ENCODE measurements around the gene ADGRV1.
A peak's percentile ranks its signal among the peaks of the same experiment; 100 is the strongest.
"Not testable (repeated sequence)": the region's sequence is repeated elsewhere in the genome, so short reads cannot be mapped to it uniquely, and the experiment has no call there.

ADGRV1 gene

DNA sequence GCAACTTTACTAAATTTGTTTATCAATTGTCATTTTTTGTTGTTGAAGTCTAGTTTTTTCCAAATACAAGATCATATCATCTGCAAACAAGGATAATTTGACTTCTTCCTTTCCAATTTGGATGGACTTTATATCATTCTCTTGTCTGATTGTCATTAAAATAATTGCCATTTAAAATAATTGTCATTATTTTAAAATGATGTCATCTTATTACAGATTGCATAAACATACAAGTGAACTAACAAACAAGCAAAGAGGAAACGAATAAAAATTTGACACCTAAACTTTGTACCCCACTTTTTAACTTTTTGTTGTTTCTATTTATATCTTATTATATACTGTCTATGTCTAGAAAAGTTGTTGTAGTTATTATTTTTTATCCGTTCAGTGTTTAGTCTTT is 275.2 kb downstream of the ADGRV1 start:
- no peak for DNase-seq

DNA sequence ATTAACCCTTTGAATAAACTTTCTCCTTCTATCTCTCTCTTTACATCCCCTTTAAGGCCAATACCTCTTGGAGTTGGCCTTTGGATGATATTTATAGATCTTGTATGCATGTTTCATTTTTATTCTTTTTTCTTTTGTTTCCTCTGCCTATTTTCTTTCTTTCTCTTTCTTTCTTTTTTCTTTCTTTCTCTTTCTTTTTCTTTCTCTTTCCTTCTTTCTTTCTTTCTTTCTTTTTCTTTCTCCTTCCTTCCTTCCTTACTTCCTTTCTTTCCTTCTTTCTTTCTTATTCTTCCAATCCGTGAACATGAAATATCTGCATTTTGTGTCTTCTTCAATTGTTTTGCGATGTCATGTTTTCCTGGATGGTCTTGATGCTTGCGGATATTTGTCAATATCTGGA is 276.1 kb downstream of the ADGRV1 start:
- no peak for DNase-seq

- peak; percentile 12 to 56 (median 50) for DNase-seq
Measured at GRCh38 chr5:90843443-90843842, 284.8 kb downstream of the ADGRV1 start.

GRCh38 chr5:90844931-90845330 is 286.3 kb downstream of the ADGRV1 start:
- DNase-seq, result no peak

- DNase-seq, result no peak
Measured at GRCh38 chr5:90845723-90846554, 287.3 kb downstream of the ADGRV1 start.

DNA sequence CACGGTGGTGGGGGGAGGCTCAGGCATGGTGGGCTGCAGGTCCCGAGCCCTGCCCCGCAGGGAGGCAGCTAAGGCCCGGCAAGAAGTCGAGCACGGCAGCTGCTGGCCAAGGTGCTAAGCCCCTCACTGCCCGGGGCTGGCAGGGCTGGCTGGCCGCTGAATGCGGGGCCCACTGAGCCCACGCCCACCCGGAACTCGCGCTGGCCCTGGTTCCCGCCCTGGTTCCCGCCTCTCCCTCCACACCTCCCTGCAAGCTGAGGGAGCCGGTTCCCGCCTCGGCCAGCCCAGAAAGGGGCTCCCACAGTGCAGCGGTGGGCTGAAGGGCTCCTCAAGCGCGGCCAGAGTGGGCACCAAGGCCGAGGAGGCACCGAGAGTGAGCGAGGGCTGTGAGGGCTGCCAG is 289.0 kb downstream of the ADGRV1 start:
- DNase-seq, result not testable (repeated sequence)

GRCh38 chr5:90849939-90850338 is 291.3 kb downstream of the ADGRV1 start:
- DNase-seq, result no peak

GRCh38 chr5:90852531-90852930 is 293.9 kb downstream of the ADGRV1 start:
- DNase-seq, result no peak

DNA sequence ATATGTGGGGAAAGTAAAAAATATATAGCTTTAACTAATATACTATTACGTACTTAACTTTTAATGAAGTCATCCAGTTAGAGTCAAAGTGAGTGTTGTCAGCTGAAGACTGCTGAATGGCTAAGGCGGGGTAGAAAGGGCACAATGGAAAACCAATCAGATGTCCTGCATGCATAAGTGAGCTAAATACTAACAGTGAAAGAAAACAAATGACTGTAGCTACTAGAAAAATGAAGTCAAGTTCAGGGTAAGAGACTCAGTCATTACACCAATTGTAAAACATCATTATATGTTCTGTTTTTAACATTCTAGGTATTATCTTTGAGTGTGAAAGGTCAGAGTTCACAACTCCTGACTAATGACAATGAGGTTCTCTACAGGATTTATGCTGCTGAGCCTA is 295.2 kb downstream of the ADGRV1 start:
- DNase-seq, result no peak

DNA sequence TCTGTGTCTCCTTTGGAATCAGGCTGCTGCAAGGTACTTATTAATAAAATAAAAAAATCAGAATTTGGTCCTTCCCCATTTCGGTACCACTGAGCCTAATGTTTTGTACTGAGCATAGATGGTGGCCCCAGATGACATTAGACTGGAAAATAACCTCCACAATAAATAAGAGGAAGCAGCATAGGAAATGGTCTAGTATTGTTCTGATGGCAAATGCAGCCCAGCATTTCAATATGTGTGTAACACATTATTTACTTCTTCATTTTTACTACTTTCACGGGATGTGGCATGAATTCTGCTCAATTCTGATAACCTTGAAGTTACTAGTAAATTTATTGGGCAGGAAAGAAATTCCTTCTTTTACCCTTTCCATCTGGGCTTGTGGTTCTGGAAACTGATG is 295.6 kb downstream of the ADGRV1 start:
- peak in 2 of 3 donors; percentile 13 to 35 for DNase-seq

DNA sequence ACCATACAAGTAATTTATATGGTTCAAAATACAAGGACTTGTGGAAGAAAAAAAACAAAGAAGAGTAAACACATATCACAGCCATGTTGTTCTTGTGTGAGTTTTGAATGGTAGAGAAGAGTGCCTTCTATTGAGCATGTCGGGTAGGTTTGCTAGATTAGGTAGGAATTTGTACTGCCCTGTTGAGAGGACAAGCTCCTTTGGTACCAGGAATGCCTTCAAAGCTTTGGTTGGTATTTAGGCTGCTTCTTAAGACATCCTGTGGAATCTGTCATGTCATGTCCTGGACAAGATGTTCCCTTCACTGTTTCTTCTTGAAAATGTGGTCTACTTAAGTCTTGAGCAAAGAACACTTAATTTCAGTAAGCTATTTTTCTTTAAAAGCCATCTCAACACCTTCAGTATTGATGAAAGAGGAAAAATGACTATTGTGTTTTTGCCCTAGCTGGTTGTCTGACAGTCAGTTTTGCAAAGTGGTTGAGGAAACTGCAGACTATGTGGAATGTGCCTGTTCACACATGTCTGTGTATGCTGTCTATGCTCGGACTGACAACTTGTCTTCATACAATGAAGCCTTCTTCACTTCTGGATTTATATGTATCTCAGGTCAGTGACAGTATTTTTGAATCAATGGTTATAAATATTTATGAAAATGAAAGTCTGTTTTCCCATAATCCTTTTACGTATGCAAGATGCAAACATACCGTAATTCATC is 296.9 kb downstream of the ADGRV1 start:
- DNase-seq, result no peak

DNA sequence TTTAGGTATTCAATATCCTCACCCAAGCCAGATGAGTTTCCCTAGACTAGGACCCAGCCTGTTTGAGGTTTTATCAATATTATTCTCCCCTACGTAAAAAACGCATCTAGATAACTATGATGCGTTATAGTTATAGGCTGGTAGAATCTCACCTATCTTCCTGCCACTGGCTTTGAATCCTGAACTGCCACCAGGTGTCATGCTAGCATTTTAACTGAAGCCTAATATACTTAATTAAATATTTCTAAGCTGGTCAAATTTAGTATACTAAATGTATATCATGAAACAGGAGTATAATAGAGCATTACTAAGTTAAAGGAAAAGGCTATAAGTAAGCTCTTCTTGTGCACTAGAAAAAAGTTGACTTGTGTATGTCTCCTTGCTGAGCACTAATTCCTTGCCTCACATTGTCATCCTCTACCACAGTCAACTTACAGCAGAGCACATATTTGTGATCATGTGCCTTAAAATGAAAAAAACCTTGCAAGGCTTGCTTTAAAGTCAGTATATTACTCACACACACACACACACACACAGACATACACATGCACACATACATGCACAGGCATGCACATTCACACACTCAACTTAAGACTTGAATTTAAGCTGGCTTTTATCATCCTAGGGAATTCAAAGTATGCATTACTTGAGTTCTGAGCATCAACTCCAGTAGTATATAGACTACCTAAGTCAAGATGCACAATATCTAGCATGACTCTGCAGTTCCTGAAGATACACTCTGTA is 303.4 kb downstream of the ADGRV1 start:
- no peak for DNase-seq

- no peak for DNase-seq
Measured at GRCh38 chr5:90865180-90865579, 306.6 kb downstream of the ADGRV1 start.

DNA sequence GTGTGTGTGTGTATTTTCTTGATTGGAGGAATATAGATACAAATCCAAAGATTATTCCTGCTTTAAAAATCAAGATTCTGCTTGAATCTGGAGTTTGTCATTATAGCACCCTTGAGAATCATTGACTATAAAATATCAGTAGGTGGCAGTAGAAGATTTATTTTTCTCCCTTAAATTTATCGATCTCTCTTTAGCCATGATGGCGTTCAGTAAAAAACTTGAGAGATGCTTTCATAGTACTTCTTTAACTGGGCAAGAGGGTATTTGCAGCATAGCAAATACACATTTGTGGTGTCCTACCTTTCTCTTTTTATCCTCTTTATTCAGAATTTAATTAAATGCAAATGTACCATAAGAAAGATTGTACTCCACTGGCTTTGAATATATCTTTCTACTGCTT is 307.7 kb downstream of the ADGRV1 start:
- peak; percentile 20 to 80 (median 76) for DNase-seq

DNA sequence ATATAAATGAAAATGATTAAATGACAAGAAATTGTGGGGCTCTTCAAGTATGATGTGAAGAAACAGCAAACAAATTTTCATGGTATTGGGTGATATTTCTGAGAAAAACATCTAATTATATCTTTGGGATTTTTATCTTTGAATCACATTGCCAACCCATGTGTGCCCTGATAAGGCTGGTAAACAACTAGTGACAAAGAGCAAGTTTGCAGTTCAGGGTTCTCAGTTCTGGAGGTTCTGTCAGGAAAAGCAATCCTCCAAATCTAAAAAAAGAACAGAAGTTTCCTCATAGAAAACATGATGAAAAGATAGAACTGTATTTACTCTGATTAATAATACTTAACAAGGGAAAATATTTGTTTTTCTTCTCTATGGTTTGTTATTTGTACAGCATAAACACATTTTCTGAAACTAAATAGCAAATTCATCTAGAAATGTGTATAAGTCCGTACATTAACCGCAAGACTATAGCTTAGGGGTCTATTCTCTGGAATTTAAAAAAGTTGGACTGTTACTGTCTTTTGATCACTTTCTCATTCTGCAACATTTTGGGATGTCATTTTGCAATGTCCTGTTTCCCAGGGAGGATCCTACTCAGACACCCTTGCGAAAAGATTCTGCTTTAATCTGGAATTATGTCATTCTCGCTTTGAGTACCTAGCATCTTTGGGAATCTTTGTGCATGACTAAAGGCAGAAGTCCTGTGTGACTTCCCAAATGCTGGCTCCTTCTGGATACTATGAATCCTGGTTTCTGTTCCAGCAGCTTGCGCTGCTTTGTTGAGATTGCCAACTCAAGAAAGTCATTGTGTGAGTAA is 308.5 kb downstream of the ADGRV1 start:
- peak; percentile 44 to 77 (median 54) for DNase-seq

GRCh38 chr5:90868799-90869198 is 310.2 kb downstream of the ADGRV1 start:
- DNase-seq, result no peak

DNA sequence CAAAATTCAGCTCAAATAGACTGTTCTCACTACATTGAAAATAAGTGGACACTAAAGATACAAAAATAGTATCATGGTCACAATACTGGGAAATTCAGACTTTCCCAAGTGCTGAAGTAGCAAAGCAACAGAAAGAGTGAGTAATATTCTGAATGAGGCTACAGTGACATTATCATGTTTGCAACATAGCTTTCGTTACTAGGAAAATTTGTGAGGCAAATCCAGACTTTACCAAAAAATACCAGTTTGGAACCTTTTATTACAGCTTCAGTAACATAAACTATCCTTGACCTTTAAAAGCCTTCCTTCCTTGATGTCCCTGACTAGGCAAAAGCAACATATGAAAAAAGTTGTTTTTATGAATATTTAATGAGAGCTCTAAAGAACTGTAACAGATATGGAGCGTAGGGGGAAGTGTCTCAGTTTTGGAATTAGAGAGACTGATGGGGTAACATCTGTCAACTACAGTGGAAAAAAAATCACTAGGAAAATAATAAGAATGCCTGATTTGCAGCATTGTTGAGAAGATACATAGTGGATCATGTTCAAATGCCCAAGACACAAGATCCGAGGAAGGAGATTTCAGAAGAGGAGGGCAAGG is 312.9 kb downstream of the ADGRV1 start:
- peak; percentile 77 to 98 (median 96) for DNase-seq

GRCh38 chr5:90873033-90873517 is 314.5 kb downstream of the ADGRV1 start:
- DNase-seq, result no peak

DNA sequence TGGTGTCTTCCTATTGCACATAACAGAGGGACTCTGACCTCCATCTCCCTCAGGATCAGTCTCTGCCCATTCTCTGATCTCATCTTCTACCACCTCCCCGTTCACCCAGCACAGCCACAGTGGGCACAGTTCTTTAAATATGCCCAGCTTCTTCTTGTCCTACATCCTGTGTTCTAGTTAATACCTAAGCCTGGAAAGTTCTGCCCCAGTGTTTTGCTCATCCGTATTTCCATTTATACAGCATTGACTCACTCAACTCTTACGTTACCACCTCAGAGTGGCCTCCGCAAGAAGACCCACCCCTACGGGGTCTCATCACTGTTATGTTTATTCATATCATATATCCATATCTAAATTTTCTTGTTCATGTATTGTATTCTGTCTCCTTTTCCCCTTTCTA is 315.5 kb downstream of the ADGRV1 start:
- DNase-seq, result no peak

DNA sequence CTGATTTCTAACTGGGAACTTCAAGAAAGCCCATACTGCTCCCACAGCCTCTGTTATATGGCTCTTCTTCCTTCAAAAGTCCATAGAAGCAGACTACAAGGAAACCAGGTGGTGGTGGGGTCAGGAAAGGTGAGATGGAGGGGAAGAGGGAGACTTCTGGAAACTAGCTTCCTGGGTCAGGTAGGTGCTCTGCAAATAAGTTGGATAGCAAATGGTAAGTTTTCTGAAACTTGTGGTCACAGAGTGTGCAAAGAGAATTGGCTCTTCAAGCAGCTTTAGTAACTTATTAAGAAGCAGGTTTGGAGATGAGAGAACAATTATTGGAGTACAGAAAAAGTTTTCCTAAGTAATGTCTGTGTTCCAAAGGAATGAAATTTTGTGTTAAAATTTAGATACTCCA is 316.9 kb downstream of the ADGRV1 start:
- DNase-seq, result no peak

- DNase-seq, result no peak
Measured at GRCh38 chr5:90876366-90876765, 317.8 kb downstream of the ADGRV1 start.

DNA sequence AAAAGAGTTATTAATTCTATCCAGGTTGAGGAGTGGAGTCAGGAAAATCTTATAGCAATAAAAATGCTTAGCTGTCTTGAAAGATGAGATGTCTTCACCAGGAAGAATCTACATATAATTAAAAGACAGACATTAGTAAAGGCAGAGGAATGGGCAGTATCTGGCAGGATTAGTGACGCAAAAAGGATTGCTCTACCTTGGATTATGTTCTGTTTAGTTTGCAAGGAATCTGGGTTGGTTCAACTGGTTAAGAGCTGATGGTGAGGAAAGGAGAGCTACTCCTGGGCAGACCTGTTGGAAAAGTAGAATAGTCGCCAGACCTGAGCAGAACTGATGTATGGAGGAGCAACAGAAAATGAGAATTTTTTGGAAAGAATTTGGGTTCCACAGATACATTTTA is 318.5 kb downstream of the ADGRV1 start:
- DNase-seq, result no peak

Data from suppressor macrophage treated with lipopolysaccharide for 1 hour (primary cell).